Type B pancreatic cell (in vitro differentiated cells): ENCODE data around the gene BRAT1. TPM values are rescaled to one million over a fixed set of nuclear protein-coding genes. Genes with fewer than 3 reads are reported as not detected.

Source experiments
- DNase-seq: peaks from one replicate; pipeline ENCODE4 v3.0.0; 2021; ENCODE audit warnings: mixed read lengths; ENCODE audit not compliant: unreplicated experiment; ENCODE audit errors: extremely low spot score
- H3K27ac Mint-ChIP-seq: 2 replicates; pipeline ENCODE4 v1.8.0; 2021; ENCODE audit warnings: mild to moderate bottlenecking, mixed read lengths
- H3K27me3 Mint-ChIP-seq: 2 replicates; pipeline ENCODE4 v1.8.0; 2021; ENCODE audit warnings: mixed read lengths
- H3K36me3 Mint-ChIP-seq: 2 replicates; pipeline ENCODE4 v1.8.0; 2021; ENCODE audit warnings: mixed read lengths
- H3K4me1 Mint-ChIP-seq: one replicate; pipeline ENCODE4 v1.8.0; 2021; ENCODE audit warnings: mixed read lengths; ENCODE audit not compliant: unreplicated experiment
- H3K4me3 Mint-ChIP-seq: 2 replicates; pipeline ENCODE4 v1.8.0; 2021; ENCODE audit warnings: mild to moderate bottlenecking, mixed read lengths
- H3K9me3 Mint-ChIP-seq: 2 replicates; pipeline ENCODE4 v1.8.0; 2021; ENCODE audit warnings: mixed read lengths
- CTCF ChIP-seq: fragments of 200-600 bp; sonication (generic); conservative IDR thresholded peaks from 2 replicates; pipeline ENCODE4 v1.5.0; 2021; ENCODE audit warnings: antibody characterized with exemption, mild to moderate bottlenecking
- total RNA-seq: library from RNA; stranded (reverse); gene quantifications from 2 replicates; pipeline ENCODE4 v1.2.1, GENCODE V29; 2021; ENCODE audit warnings: low replicate concordance

BRAT1 gene
- total RNA-seq, 1 donor from 2014 or later, result 40.3 TPM

- no peak overlapping the region for H3K27ac Mint-ChIP-seq
- TF ChIP-seq CTCF, result no peak
- peaks cover 21% of the 10 kb centered on the region for H3K4me1 Mint-ChIP-seq
- no peaks in the 10 kb centered on the region for H3K27me3 Mint-ChIP-seq
- H3K36me3 Mint-ChIP-seq, result no peaks in the 10 kb centered on the region
- no peaks in the 10 kb centered on the region for H3K9me3 Mint-ChIP-seq
- H3K4me3 Mint-ChIP-seq, result no peak overlapping the region
- DNase-seq, result no peak
Measured at GRCh38 chr7:2504128-2504888, 51.0 kb downstream of the BRAT1 start.

GRCh38 chr7:2503056-2503941 lies 52.0 kb downstream of the BRAT1 start:
- no peaks in the 10 kb centered on the region for H3K27me3 Mint-ChIP-seq
- no peaks in the 10 kb centered on the region for H3K36me3 Mint-ChIP-seq
- no peak for DNase-seq
- no peak for TF ChIP-seq CTCF
- H3K27ac Mint-ChIP-seq, result no peak overlapping the region
- peaks cover 16% of the 10 kb centered on the region for H3K4me1 Mint-ChIP-seq
- no peak overlapping the region for H3K4me3 Mint-ChIP-seq
- H3K9me3 Mint-ChIP-seq, result no peaks in the 10 kb centered on the region

- H3K27me3 Mint-ChIP-seq, result no peaks in the 10 kb centered on the region
- H3K4me1 Mint-ChIP-seq, result peaks cover 16% of the 10 kb centered on the region
- no peak for DNase-seq
- no peaks in the 10 kb centered on the region for H3K36me3 Mint-ChIP-seq
- H3K4me3 Mint-ChIP-seq, result no peak overlapping the region
- no peak for TF ChIP-seq CTCF
- no peaks in the 10 kb centered on the region for H3K9me3 Mint-ChIP-seq
- no peak overlapping the region for H3K27ac Mint-ChIP-seq
Measured at GRCh38 chr7:2502647-2502966, 52.7 kb downstream of the BRAT1 start.

- no peak for DNase-seq
- no peak overlapping the region for H3K27ac Mint-ChIP-seq
- no peak overlapping the region for H3K4me3 Mint-ChIP-seq
- H3K9me3 Mint-ChIP-seq, result no peaks in the 10 kb centered on the region
- H3K27me3 Mint-ChIP-seq, result no peaks in the 10 kb centered on the region
- no peaks in the 10 kb centered on the region for H3K36me3 Mint-ChIP-seq
- no peak for TF ChIP-seq CTCF
- H3K4me1 Mint-ChIP-seq, result peaks cover 17% of the 10 kb centered on the region
Measured at GRCh38 chr7:2501947-2502646, 53.2 kb downstream of the BRAT1 start.

GRCh38 chr7:2500701-2501100 lies 54.6 kb downstream of the BRAT1 start:
- DNase-seq, result no peak
- Mint-ChIP-seq H3K4me3 (no peak overlapping the region), H3K9me3 (no peaks in the 10 kb centered on the region), H3K36me3 (no peaks in the 10 kb centered on the region), H3K27ac (peak overlapping the region; percentile 41), H3K4me1 (peaks cover 18% of the 10 kb centered on the region), H3K27me3 (no peaks in the 10 kb centered on the region)
- TF ChIP-seq CTCF, result no peak
